ENCODE results near the gene LYRM4.

GRCh38 chr6:5151955-5152401 lies 108.8 kb downstream of the LYRM4 start:
- TF ChIP-seq, protein P1, sequence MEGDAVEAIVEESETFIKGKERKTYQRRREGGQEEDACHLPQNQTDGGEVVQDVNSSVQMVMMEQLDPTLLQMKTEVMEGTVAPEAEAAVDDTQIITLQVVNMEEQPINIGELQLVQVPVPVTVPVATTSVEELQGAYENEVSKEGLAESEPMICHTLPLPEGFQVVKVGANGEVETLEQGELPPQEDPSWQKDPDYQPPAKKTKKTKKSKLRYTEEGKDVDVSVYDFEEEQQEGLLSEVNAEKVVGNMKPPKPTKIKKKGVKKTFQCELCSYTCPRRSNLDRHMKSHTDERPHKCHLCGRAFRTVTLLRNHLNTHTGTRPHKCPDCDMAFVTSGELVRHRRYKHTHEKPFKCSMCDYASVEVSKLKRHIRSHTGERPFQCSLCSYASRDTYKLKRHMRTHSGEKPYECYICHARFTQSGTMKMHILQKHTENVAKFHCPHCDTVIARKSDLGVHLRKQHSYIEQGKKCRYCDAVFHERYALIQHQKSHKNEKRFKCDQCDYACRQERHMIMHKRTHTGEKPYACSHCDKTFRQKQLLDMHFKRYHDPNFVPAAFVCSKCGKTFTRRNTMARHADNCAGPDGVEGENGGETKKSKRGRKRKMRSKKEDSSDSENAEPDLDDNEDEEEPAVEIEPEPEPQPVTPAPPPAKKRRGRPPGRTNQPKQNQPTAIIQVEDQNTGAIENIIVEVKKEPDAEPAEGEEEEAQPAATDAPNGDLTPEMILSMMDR (IDR thresholded peaks at IDR 0.05 in 4 of 5, conservative IDR thresholded peaks at IDR 0.05 in 1 of 5), result no peak
- TF ChIP-seq POLR2A (IDR thresholded peaks at IDR 0.05), result no peak

All from gastrocnemius medialis (tissue), 4 donors.